Measurements from ENCODE around the gene ARHGDIA.

ARHGDIA gene

DNA sequence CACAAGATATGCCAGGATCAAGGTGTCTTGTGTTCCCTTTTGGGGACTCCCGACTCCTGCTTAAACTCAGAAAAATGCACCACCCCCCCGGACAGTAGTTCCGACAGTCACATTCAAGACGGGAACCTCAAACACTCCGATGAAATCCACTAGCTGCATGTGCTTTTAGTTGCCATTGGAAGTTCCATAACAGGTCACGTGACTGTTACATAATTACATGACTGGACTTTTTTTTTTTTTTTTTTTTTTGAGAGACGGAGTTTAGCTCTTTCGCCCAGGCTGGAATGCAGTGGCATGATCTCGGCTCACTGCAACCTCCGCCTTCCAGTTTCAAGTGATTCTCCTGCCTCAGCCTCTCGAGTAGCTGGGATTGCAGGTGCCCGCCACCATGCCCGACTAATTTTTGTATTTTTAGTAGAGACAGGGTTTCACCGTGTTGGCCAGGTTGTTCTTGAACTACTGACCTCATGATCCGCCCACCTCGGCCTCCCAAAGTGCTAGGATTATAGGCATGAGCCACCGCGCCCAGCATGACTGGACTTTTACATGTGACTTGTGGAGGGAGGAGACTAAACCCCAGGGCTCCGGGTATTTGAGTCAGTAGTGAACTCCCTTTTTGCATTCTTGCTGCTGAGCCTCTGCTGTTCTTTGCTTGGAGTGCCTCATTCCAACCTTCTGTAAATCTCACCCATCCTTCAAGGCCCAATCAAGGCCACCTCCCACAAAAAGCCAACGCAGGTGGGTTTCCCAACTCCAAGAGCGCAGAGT is 45.3 kb upstream of the ARHGDIA start:
- Histone ChIP-seq H3K27ac (replicated peaks) (peak overlapping the region; percentile 51), H3K27me3 (ENCODE audit: insufficient read depth, poor library complexity, severe bottlenecking) (no peaks in the 10 kb centered on the region), H3K4me3 (replicated peaks; ENCODE audit: insufficient read depth, low read length) (peak overlapping the region; percentile 53)
- no peak for DNase-seq (ENCODE audit: low read depth in 1 of 2, low spot score in 1 of 2)
- no peak for TF ChIP-seq GABPA (IDR thresholded peaks at IDR 0.05; ENCODE audit: low read depth)

GRCh38 chr17:81915331-81915730 is 44.2 kb upstream of the ARHGDIA start:
- TF ChIP-seq SPI1 (IDR thresholded peaks at IDR 0.05; ENCODE audit: borderline replicate concordance, low read depth) (no peak), GABPA (IDR thresholded peaks at IDR 0.05; ENCODE audit: low read depth) (no peak), CTCF (IDR thresholded peaks at IDR 0.05; ENCODE audit: insufficient read depth, low read length) (no peak), POLR2AphosphoS5 (IDR thresholded peaks at IDR 0.05; ENCODE audit: low read depth) (no peak), REST (IDR thresholded peaks at IDR 0.05; ENCODE audit: insufficient replicate concordance, low read depth) (no peak)
- Histone ChIP-seq H3K27ac (replicated peaks) (no peak overlapping the region; the same call in 1 of the 2 replicates), H3K27me3 (ENCODE audit: insufficient read depth, poor library complexity, severe bottlenecking) (no peaks in the 10 kb centered on the region), H3K4me3 (replicated peaks; ENCODE audit: insufficient read depth, low read length) (no peak overlapping the region)
- no peak for DNase-seq (ENCODE audit: low read depth in 1 of 2, low spot score in 1 of 2)

- DNase-seq (ENCODE audit: low read depth in 1 of 2, low spot score in 1 of 2) = no peak
- no peak for TF ChIP-seq GABPA (IDR thresholded peaks at IDR 0.05; ENCODE audit: low read depth)
- no peak for TF ChIP-seq REST (IDR thresholded peaks at IDR 0.05; ENCODE audit: insufficient replicate concordance, low read depth)
- TF ChIP-seq CTCF (IDR thresholded peaks at IDR 0.05; ENCODE audit: insufficient read depth, low read length) = no peak
- no peak for TF ChIP-seq SPI1 (IDR thresholded peaks at IDR 0.05; ENCODE audit: borderline replicate concordance, low read depth)
- TF ChIP-seq POLR2AphosphoS5 (IDR thresholded peaks at IDR 0.05; ENCODE audit: low read depth) = no peak; the same call in 1 of the 2 replicates
- no peak overlapping the region for H3K27ac ChIP-seq (replicated peaks)
- H3K27me3 ChIP-seq (ENCODE audit: insufficient read depth, poor library complexity, severe bottlenecking) = no peaks in the 10 kb centered on the region
- H3K4me3 ChIP-seq (replicated peaks; ENCODE audit: insufficient read depth, low read length) = no peak overlapping the region
These were observed 43.1 kb upstream of the ARHGDIA start for GRCh38 chr17:81914103-81914850.

DNA sequence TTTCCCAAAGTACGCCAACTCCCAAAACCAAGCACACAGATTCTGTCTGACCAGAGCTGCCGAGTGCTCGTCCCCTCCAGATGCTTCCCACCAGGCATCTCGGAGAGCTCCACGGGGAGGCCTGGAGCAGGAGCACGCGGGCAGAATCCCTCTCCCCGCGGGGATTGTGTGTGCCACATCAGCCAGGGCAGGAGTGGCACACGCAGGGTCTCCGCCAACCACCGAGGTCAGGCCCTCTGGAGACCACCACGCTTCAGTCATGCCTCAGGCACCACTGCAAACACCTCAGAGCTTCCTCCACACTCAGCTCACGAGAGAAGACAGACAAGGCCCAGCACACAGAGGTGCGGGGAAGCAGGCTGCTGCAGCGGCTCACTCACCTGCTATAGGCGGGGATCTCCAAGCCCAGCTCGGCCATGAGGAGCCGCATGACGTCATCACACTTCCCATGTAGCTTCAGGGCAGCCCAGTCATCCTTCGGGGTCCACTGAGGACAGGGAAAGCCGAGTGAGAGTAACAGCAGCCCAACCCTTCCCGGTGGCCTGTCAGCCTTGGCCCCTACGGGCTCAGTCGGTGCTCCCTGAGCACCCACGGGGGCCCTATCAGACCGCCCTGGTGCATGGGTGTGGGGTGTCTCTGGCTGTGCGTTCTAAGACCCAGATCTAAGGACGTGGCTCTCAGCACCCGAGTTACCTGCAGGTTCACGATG is 42.4 kb upstream of the ARHGDIA start:
- Histone ChIP-seq H3K27me3 (ENCODE audit: insufficient read depth, poor library complexity, severe bottlenecking) (no peaks in the 10 kb centered on the region), H3K4me3 (replicated peaks; ENCODE audit: insufficient read depth, low read length) (no peak overlapping the region), H3K27ac (replicated peaks) (no peak overlapping the region)
- DNase-seq (ENCODE audit: low read depth in 1 of 2, low spot score in 1 of 2) = no peak
- TF ChIP-seq GABPA (IDR thresholded peaks at IDR 0.05; ENCODE audit: low read depth) = no peak
- TF ChIP-seq REST (IDR thresholded peaks at IDR 0.05; ENCODE audit: insufficient replicate concordance, low read depth) = no peak
- no peak for TF ChIP-seq CTCF (IDR thresholded peaks at IDR 0.05; ENCODE audit: insufficient read depth, low read length)

Data from HL-60 (cell line).